HepG2 (cell line): ENCODE data around the gene SENP7.

Experiments
- ATRX ChIP-seq: sonication (generic); formaldehyde crosslinking; IDR thresholded peaks from 2 replicates; pipeline ENCODE4 v1.4.0; 2020; ENCODE audit warnings: missing genetic modification reagents, borderline replicate concordance
- EP300 ChIP-seq, 3 experiments: sonication (generic) in 1 of 3; formaldehyde crosslinking in 1 of 3; IDR thresholded peaks; 2 replicates each; pipeline versions ENCODE4 v1.5.1 to v1.6.1; 2011 to 2020; ENCODE audit warnings: low read depth in 2 of 3, low read length in 2 of 3, borderline replicate concordance in 1 of 3, improper control_type of control experiment in 1 of 3, mild to moderate bottlenecking in 1 of 3, missing genetic modification reagents in 1 of 3, moderate library complexity in 1 of 3
- MAFG ChIP-seq: sonication (generic); formaldehyde crosslinking; IDR thresholded peaks from 2 replicates; pipeline ENCODE4 v1.5.1; 2020; ENCODE audit warnings: mild to moderate bottlenecking, missing genetic modification reagents
- RAD21 ChIP-seq: fragments of 450-650 bp; formaldehyde crosslinking; IDR thresholded peaks from 2 replicates; pipeline ENCODE4 v1.5.0; 2020; ENCODE audit warnings: mild to moderate bottlenecking
- ZNF747 ChIP-seq: sonication (generic); formaldehyde crosslinking; IDR thresholded peaks from 2 replicates; pipeline ENCODE4 v1.8.1; 2023; ENCODE audit warnings: missing genetic modification reagents, mild to moderate bottlenecking, borderline replicate concordance

DNA sequence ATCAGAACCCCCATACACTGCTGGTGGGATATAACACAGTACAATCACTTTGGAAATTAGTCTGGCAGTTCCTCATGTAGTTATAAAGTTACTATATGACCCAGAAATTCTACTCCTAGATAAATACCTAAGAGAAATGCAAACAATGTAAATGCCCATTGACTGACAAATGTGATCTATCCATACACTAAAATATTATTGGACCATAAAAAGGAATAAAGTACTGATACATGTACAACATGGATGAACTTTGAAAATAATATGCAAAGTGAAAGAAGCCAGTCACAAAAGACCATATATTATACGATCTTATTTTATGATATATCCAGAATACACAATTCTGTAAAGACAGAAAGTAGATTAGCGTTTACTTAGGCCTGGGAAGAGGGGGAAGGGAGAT, 200.5 kb downstream of the SENP7 start:
- TF ChIP-seq ATRX (CRISPR knock-in tag) (no peak), MAFG (no peak), EP300 (IDR thresholded peaks at IDR 0.05; ENCODE audit: low read depth in 2 of 2, low read length in 2 of 2) (no peak), EP300 (CRISPR knock-in tag; IDR thresholded peaks at IDR 0.05; ENCODE audit: borderline replicate concordance) (no peak), RAD21 (CRISPR knock-in tag) (no peak), ZNF747 (CRISPR knock-in tag) (no peak)
